Panc1 (cell line): ENCODE results near the gene HGFAC. TPM values are rescaled to one million over a fixed set of nuclear protein-coding genes. Genes with fewer than 3 reads are reported as not detected.

ENCODE experiments used
- ATAC-seq: fragments of 200-7000 bp; cut with Tn5 transposase; 2 replicates; pipeline ENCODE4 v1.9.1; 2020; ENCODE audit warnings: mild to moderate bottlenecking, moderate library complexity
- BruUV-seq: library from RNA; stranded (reverse); fragments of 400-500 nt; replicated peaks from 2 replicates; lab custom pipeline; 2021; lab: Mats Ljungman, UMichigan
- CTCF ChIA-PET: fragments of 300-600 bp; sonication (Branson Sonifier 250); formaldehyde crosslinking; loops from one replicate; lab custom pipeline; 2022; ENCODE audit warnings: antibody characterized with exemption; lab: Charles Lee
- POLR2A ChIA-PET: fragments of 300-600 bp; sonication (Branson Sonifier 250); formaldehyde crosslinking; loops from one replicate; lab custom pipeline; 2022; ENCODE audit warnings: antibody characterized with exemption; lab: Charles Lee
- DNase-seq: peaks from one replicate; pipeline ENCODE4 v3.0.0-alpha.2; 2010; ENCODE audit warnings: low read depth, low spot score
- H3K27ac ChIP-seq: 2 replicates; pipeline ENCODE4 v1.5.1; 2011; ENCODE audit warnings: mild to moderate bottlenecking, low read length, inconsistent platforms
- H3K27me3 ChIP-seq: fragments of 200-500 bp; sonication (Bioruptor generic); 2 replicates; pipeline ENCODE4 v1.6.0; 2014; ENCODE audit warnings: low read length, inconsistent platforms; ENCODE audit not compliant: control insufficient read depth, insufficient read depth
- H3K36me3 ChIP-seq: fragments of 200-500 bp; sonication (Bioruptor generic); 2 replicates; pipeline ENCODE4 v1.5.1; 2014; ENCODE audit warnings: inconsistent platforms, mild to moderate bottlenecking, low read length, moderate library complexity; ENCODE audit not compliant: control insufficient read depth, insufficient read depth
- H3K4me1 ChIP-seq: 2 replicates; pipeline ENCODE4 v1.5.1; 2011; ENCODE audit warnings: inconsistent platforms, mild to moderate bottlenecking, low read length, moderate library complexity; ENCODE audit not compliant: control insufficient read depth, insufficient read depth
- H3K4me3 ChIP-seq, 2 experiments: 2 replicates each; pipeline ENCODE4 v1.5.1; 2011 to 2012; ENCODE audit warnings: low read depth in 2 of 2, low read length in 2 of 2, mild to moderate bottlenecking in 2 of 2, inconsistent platforms in 1 of 2, moderate library complexity in 1 of 2
- H3K9me3 ChIP-seq: fragments of 200-500 bp; sonication (Bioruptor generic); 2 replicates; pipeline ENCODE4 v1.5.1; 2014; ENCODE audit warnings: low read depth, mild to moderate bottlenecking, inconsistent platforms, low read length, moderate library complexity; ENCODE audit not compliant: control insufficient read depth, insufficient read depth
- CTCF ChIP-seq: fragments of 450-650 bp; IDR thresholded peaks from 2 replicates; pipeline ENCODE4 v1.5.1; 2017; ENCODE audit warnings: mild to moderate bottlenecking
- POLR2AphosphoS5 ChIP-seq: IDR thresholded peaks from 2 replicates; pipeline ENCODE4 v1.6.1; 2012; ENCODE audit warnings: mild to moderate bottlenecking, low read depth, low read length, moderate library complexity
- REST ChIP-seq, 2 experiments: IDR thresholded peaks; 2 replicates each; pipeline ENCODE4 v1.6.1; 2011 to 2012; ENCODE audit warnings: low read depth in 2 of 2, control low read depth in 1 of 2, low read length in 1 of 2, mild to moderate bottlenecking in 1 of 2, moderate library complexity in 1 of 2; ENCODE audit not compliant: insufficient read depth in 1 of 2
- SIN3A ChIP-seq: IDR thresholded peaks from 2 replicates; pipeline ENCODE4 v1.6.1; 2012; ENCODE audit warnings: low read depth, mild to moderate bottlenecking, low read length, moderate library complexity, borderline replicate concordance; ENCODE audit not compliant: insufficient read depth
- TCF7L2 ChIP-seq: IDR thresholded peaks from 2 replicates; pipeline ENCODE4 v1.6.1; 2011; ENCODE audit warnings: mild to moderate bottlenecking, low read depth, low read length, inconsistent platforms
- in situ Hi-C: cut with HindIII; loops from 2 replicates; pipeline ENCODE4 v1.10.0; 2016; ENCODE audit warnings: low sequenced_read_pairs, low pct_unique_long_range_greater_than_20kb
- intact Hi-C: fragments of 100-400 bp; cut with micrococcal nuclease; formaldehyde crosslinking; loops from one replicate; pipeline ENCODE4 v1.10.0; 2022; ENCODE audit not compliant: unreplicated experiment
- total RNA-seq: library from RNA; stranded (reverse); gene quantifications from one replicate; pipeline ENCODE4 v1.2.1, GENCODE V29; 2021; ENCODE audit not compliant: unreplicated experiment

HGFAC gene
- total RNA-seq, 1 experiment from 2014 or later, result 0.59 TPM

GRCh38 chr4:3420956-3421355 is 20.8 kb upstream of the HGFAC start:
- POLR2A ChIA-PET, result no interaction called here
- CTCF ChIA-PET, result no interaction called here
- intact Hi-C loops, result no loop called here

GRCh38 chr4:3421470-3421869 is 20.3 kb upstream of the HGFAC start:
- CTCF ChIA-PET, result no interaction called here
- Histone ChIP-seq H3K4me3 (no peak overlapping the region), H3K4me1 (no peaks in the 10 kb centered on the region), H3K27me3 (no peaks in the 10 kb centered on the region), H3K36me3 (no peaks in the 10 kb centered on the region), H3K9me3 (no peaks in the 10 kb centered on the region), H3K27ac (no peak overlapping the region)
- ATAC-seq, result no peak
- POLR2A ChIA-PET, result no interaction called here
- in situ Hi-C loops, result no loop called here
- TF ChIP-seq REST (IDR thresholded peaks at IDR 0.05; ENCODE audit: insufficient read depth in 1 of 2, low read depth in 2 of 2, low read length in 1 of 2) (no peak), CTCF (no peak), POLR2AphosphoS5 (no peak), SIN3A (no peak), TCF7L2 (no peak)
- intact Hi-C loops, result no loop called here
- no peak for DNase-seq
- no TSS peak for BruUV-seq

More at GRCh38 chr4:3420956-3421355, 20.8 kb upstream of the HGFAC start:
- no TSS peak for BruUV-seq
- H3K36me3 ChIP-seq, result no peaks in the 10 kb centered on the region
- DNase-seq (no peak), ATAC-seq (no peak)
- no peak overlapping the region for H3K27ac ChIP-seq
- H3K9me3 ChIP-seq, result no peaks in the 10 kb centered on the region
- in situ Hi-C loops, result no loop called here
- no peaks in the 10 kb centered on the region for H3K4me1 ChIP-seq
- no peaks in the 10 kb centered on the region for H3K27me3 ChIP-seq
- TF ChIP-seq TCF7L2 (no peak), CTCF (no peak), POLR2AphosphoS5 (no peak), SIN3A (no peak), REST (IDR thresholded peaks at IDR 0.05; ENCODE audit: insufficient read depth in 1 of 2, low read depth in 2 of 2, low read length in 1 of 2) (no peak)
- H3K4me3 ChIP-seq, result no peak overlapping the region
